KMS-11 (cell line): ENCODE data around the gene HOXA9.

ENCODE experiments used
- H2AFZ ChIP-seq: fragments of 200-600 bp; sonication (generic); 2 replicates; pipeline ENCODE4 v1.6.1; 2016; ENCODE audit warnings: antibody characterized with exemption, mixed run types, low read depth
- H3K27ac ChIP-seq: fragments of 200-600 bp; sonication (generic); 2 replicates; pipeline ENCODE4 v1.6.1; 2016; ENCODE audit warnings: mild to moderate bottlenecking, mixed run types
- H3K27me3 ChIP-seq: fragments of 200-600 bp; sonication (generic); 2 replicates; pipeline ENCODE4 v1.6.1; 2017; ENCODE audit warnings: mild to moderate bottlenecking, low read depth, mixed run types, moderate library complexity; ENCODE audit not compliant: insufficient read depth
- H3K36me3 ChIP-seq: fragments of 200-600 bp; sonication (generic); 2 replicates; pipeline ENCODE4 v1.6.1; 2017; ENCODE audit warnings: mild to moderate bottlenecking, mixed run types; ENCODE audit not compliant: insufficient read depth
- H3K4me1 ChIP-seq: fragments of 200-600 bp; sonication (generic); 2 replicates; pipeline ENCODE4 v1.6.1; 2016; ENCODE audit warnings: mild to moderate bottlenecking, low read depth, mixed run types; ENCODE audit not compliant: poor library complexity, severe bottlenecking
- H3K4me2 ChIP-seq: fragments of 200-600 bp; sonication (generic); 2 replicates; pipeline ENCODE4 v1.7.0; 2016; ENCODE audit warnings: mild to moderate bottlenecking, mixed run types
- H3K4me3 ChIP-seq: fragments of 200-600 bp; sonication (generic); IDR thresholded peaks from 2 replicates; pipeline ENCODE4 v1.6.1; 2017; ENCODE audit warnings: low read depth, low read length, mixed read lengths; ENCODE audit not compliant: insufficient read depth
- H3K79me2 ChIP-seq: fragments of 200-600 bp; sonication (generic); 2 replicates; pipeline ENCODE4 v1.6.1; 2016; ENCODE audit warnings: low read depth, mixed run types; ENCODE audit not compliant: insufficient read depth
- H3K9ac ChIP-seq: fragments of 200-600 bp; sonication (generic); 2 replicates; pipeline ENCODE4 v1.6.1; 2016; ENCODE audit warnings: mild to moderate bottlenecking, mixed run types
- H4K20me1 ChIP-seq: fragments of 200-600 bp; sonication (generic); 2 replicates; pipeline ENCODE4 v1.6.1; 2016; ENCODE audit warnings: mild to moderate bottlenecking, mixed run types; ENCODE audit not compliant: insufficient read depth
- CTCF ChIP-seq: fragments of 200-600 bp; sonication (generic); conservative IDR thresholded peaks from 2 replicates; pipeline ENCODE4 v1.6.1; 2017; ENCODE audit warnings: low read depth, mild to moderate bottlenecking, antibody characterized with exemption, low read length, moderate library complexity, mixed read lengths

HOXA9 gene

GRCh38 chr7:27198871-27199801 is 33.8 kb upstream of the HOXA9 start:
- H3K4me1 ChIP-seq, result peaks cover 3% of the 10 kb centered on the region
- H3K27ac ChIP-seq, result no peak overlapping the region
- H3K36me3 ChIP-seq, result no peaks in the 10 kb centered on the region
- no peaks in the 10 kb centered on the region for H3K27me3 ChIP-seq
- no peak overlapping the region for H3K9ac ChIP-seq
- H2AFZ ChIP-seq, result no peak overlapping the region
- H4K20me1 ChIP-seq, result no peaks in the 10 kb centered on the region
- no peak for TF ChIP-seq CTCF
- H3K4me2 ChIP-seq, result no peak overlapping the region
- H3K4me3 ChIP-seq, result no peak overlapping the region
- no peaks in the 10 kb centered on the region for H3K79me2 ChIP-seq

GRCh38 chr7:27198138-27198841 is 33.0 kb upstream of the HOXA9 start:
- no peak for TF ChIP-seq CTCF

DNA sequence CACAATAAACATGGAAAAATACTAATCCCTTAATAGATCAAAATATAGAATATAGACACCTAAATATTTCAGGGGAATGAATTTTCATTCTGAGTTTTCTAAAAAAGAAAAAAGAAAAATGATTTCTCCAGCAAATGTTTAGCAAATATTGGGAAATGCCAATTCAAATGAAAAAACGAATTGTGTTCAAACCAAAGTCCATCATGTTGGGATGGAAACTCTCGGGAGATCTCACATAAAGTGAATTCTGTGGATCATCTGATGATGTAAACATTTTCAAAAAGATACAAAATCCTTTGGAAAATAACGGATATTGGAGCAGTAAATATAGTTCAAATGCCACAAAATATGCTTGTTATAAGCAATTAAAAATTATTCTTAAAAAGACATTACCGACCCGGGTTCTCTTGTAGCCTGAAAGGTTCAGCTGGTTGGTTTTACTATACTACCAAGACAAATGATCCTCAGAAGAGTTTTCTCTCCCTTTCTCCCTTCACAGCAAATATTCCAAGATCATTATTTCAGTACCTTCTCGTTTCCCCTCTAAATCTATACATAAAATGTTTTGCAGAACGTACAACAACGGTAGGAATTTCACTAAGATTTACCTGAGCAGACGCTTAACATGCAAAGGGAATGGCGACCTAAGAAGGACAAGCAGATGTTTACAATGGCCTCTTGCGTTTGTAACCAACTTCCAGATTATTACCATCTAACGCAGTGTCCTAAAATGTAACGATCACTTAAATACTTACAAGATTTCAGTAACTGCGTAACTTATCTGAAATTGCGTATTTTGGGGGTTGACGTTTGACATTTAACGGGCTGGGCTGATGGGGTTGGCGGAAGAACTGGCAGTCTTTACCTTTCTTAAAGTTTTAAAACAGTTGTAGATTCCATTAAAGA is 32.1 kb upstream of the HOXA9 start:
- no peak overlapping the region for H2AFZ ChIP-seq
- no peak overlapping the region for H3K27ac ChIP-seq
- H3K9ac ChIP-seq, result no peak overlapping the region
- H3K4me2 ChIP-seq, result no peak overlapping the region
- no peaks in the 10 kb centered on the region for H3K36me3 ChIP-seq
- H3K79me2 ChIP-seq, result no peaks in the 10 kb centered on the region
- peaks cover 3% of the 10 kb centered on the region for H3K4me1 ChIP-seq
- no peak overlapping the region for H3K4me3 ChIP-seq
- H3K27me3 ChIP-seq, result no peaks in the 10 kb centered on the region
- no peaks in the 10 kb centered on the region for H4K20me1 ChIP-seq
- TF ChIP-seq CTCF, result no peak

More at GRCh38 chr7:27198138-27198841, 33.0 kb upstream of the HOXA9 start:
- H3K4me2 ChIP-seq, result no peak overlapping the region
- no peak overlapping the region for H3K4me3 ChIP-seq
- no peak overlapping the region for H2AFZ ChIP-seq
- H3K9ac ChIP-seq, result no peak overlapping the region
- H4K20me1 ChIP-seq, result no peaks in the 10 kb centered on the region
- H3K27ac ChIP-seq, result no peak overlapping the region
- H3K4me1 ChIP-seq, result peaks cover 3% of the 10 kb centered on the region
- H3K36me3 ChIP-seq, result no peaks in the 10 kb centered on the region
- H3K27me3 ChIP-seq, result no peaks in the 10 kb centered on the region
- no peaks in the 10 kb centered on the region for H3K79me2 ChIP-seq

DNA sequence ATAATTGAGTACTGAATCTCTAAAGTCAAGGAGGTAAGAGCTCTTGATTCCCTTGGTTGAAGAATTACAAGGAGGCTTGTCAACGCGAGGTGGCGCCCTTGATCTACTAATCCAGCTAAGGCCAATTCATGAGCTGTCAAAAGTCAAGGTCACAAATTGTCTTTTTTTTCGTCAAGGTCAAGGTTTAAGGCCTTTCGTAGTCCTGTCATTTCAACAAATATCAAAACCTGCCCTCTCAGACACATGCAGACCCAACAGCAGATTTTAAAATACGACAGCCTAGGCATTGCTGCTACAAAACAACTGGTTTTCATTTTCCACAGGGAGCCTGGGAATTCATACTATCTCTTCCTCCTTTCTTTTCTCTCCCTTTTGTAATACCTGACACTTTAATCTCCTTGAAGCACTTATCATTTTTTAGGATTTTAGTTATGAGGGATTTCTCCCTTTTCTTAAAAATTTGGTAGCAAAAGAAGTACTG is 31.0 kb upstream of the HOXA9 start:
- Histone ChIP-seq H3K36me3 (no peaks in the 10 kb centered on the region), H3K9ac (no peak overlapping the region), H2AFZ (no peak overlapping the region), H3K4me1 (peaks cover 3% of the 10 kb centered on the region), H3K4me3 (no peak overlapping the region), H3K27ac (no peak overlapping the region), H3K79me2 (no peaks in the 10 kb centered on the region), H3K27me3 (no peaks in the 10 kb centered on the region), H3K4me2 (no peak overlapping the region), H4K20me1 (no peaks in the 10 kb centered on the region)
- TF ChIP-seq CTCF, result peak; percentile 96
